GM18867 (cell line): ENCODE measurements around the gene CCBE1.

ENCODE experiments used
- ATAC-seq: cut with Tn5 transposase; IDR thresholded peaks from one replicate; pipeline ENCODE4 v1.9.1; 2021; ENCODE audit warnings: mild to moderate bottlenecking, moderate library complexity; ENCODE audit not compliant: unreplicated experiment

The CCBE1 gene

GRCh38 chr18:59623456-59624368 is 73.5 kb downstream of the CCBE1 start:
- no peak for ATAC-seq

- no peak for ATAC-seq
These were observed 76.2 kb downstream of the CCBE1 start for GRCh38 chr18:59621027-59621426.

GRCh38 chr18:59620381-59620780 is 76.8 kb downstream of the CCBE1 start:
- no peak for ATAC-seq

- no peak for ATAC-seq
These were observed 77.4 kb downstream of the CCBE1 start for GRCh38 chr18:59619816-59620215.

- ATAC-seq, result no peak
These were observed 79.7 kb downstream of the CCBE1 start for GRCh38 chr18:59617468-59617932.

- no peak for ATAC-seq
These were observed 80.7 kb downstream of the CCBE1 start for GRCh38 chr18:59616501-59616900.

GRCh38 chr18:59613903-59614302 is 83.3 kb downstream of the CCBE1 start:
- ATAC-seq, result no peak

- no peak for ATAC-seq
These were observed 84.8 kb downstream of the CCBE1 start for GRCh38 chr18:59612381-59612780.

- ATAC-seq, result no peak
These were observed 86.6 kb downstream of the CCBE1 start for GRCh38 chr18:59610546-59611140.

- no peak for ATAC-seq
These were observed 87.6 kb downstream of the CCBE1 start for GRCh38 chr18:59609654-59610053.

- ATAC-seq, result no peak
These were observed 89.8 kb downstream of the CCBE1 start for GRCh38 chr18:59607471-59607870.

- no peak for ATAC-seq
These were observed 90.2 kb downstream of the CCBE1 start for GRCh38 chr18:59607078-59607379.

GRCh38 chr18:59606193-59607077 is 90.8 kb downstream of the CCBE1 start:
- ATAC-seq, result no peak

GRCh38 chr18:59605633-59606192 is 91.5 kb downstream of the CCBE1 start:
- ATAC-seq, result no peak

- no peak for ATAC-seq
These were observed 92.3 kb downstream of the CCBE1 start for GRCh38 chr18:59604877-59605276.

GRCh38 chr18:59597049-59597448 is 100.2 kb downstream of the CCBE1 start:
- ATAC-seq, result no peak

GRCh38 chr18:59593291-59593717 is 103.9 kb downstream of the CCBE1 start:
- ATAC-seq, result no peak

GRCh38 chr18:59592624-59593023 is 104.6 kb downstream of the CCBE1 start:
- no peak for ATAC-seq

- ATAC-seq, result no peak
These were observed 114.8 kb downstream of the CCBE1 start for GRCh38 chr18:59582395-59582794.

GRCh38 chr18:59579509-59579908 is 117.7 kb downstream of the CCBE1 start:
- no peak for ATAC-seq

GRCh38 chr18:59577386-59577655 is 119.9 kb downstream of the CCBE1 start:
- no peak for ATAC-seq
